ENCODE results near the gene AP4B1. TPM values are rescaled to one million over a fixed set of nuclear protein-coding genes. Genes with fewer than 3 reads are reported as not detected.

Gene AP4B1
- total RNA-seq, 2 experiments from 2014 or later: 35.7 to 40.2 TPM

- Mint-ChIP-seq H3K4me1 (ENCODE audit: low read depth) (peaks cover 70% of the 10 kb centered on the region), H3K27me3 (ENCODE audit: low read depth) (no peaks in the 10 kb centered on the region), H3K9me3 (no peaks in the 10 kb centered on the region), H3K36me3 (ENCODE audit: low read depth) (peaks cover 29% of the 10 kb centered on the region), H3K4me3 (no peak overlapping the region), H3K27ac (no peak overlapping the region)
- DNase-seq: no peak
- intact Hi-C loops (cut with micrococcal nuclease): loop anchor here (10.0 kb wide), 1 partner anchor 808 kb away; no protein-coding TSS in a partner anchor
- CTCF ChIA-PET: no interaction called here
Measured at GRCh38 chr1:113942527-113942926, 37.9 kb upstream of the AP4B1 start.

- intact Hi-C loops (cut with micrococcal nuclease): loop anchor here (10.0 kb wide), 1 partner anchor 806 kb away; no protein-coding TSS in a partner anchor
- no peak for DNase-seq
- Mint-ChIP-seq H3K27me3 (ENCODE audit: low read depth) (no peaks in the 10 kb centered on the region), H3K9me3 (no peaks in the 10 kb centered on the region), H3K27ac (peak overlapping the region; percentile 73), H3K36me3 (ENCODE audit: low read depth) (peaks cover 30% of the 10 kb centered on the region), H3K4me3 (no peak overlapping the region), H3K4me1 (ENCODE audit: low read depth) (peaks cover 67% of the 10 kb centered on the region)
- CTCF ChIA-PET: interaction anchor here (2.6 to 3.1 kb wide), 3 partner anchors 8 to 15 kb away, joined by 9 to 12 read pairs (median 9); no protein-coding TSS in a partner anchor
Measured at GRCh38 chr1:113941245-113941559, 36.6 kb upstream of the AP4B1 start.

DNA sequence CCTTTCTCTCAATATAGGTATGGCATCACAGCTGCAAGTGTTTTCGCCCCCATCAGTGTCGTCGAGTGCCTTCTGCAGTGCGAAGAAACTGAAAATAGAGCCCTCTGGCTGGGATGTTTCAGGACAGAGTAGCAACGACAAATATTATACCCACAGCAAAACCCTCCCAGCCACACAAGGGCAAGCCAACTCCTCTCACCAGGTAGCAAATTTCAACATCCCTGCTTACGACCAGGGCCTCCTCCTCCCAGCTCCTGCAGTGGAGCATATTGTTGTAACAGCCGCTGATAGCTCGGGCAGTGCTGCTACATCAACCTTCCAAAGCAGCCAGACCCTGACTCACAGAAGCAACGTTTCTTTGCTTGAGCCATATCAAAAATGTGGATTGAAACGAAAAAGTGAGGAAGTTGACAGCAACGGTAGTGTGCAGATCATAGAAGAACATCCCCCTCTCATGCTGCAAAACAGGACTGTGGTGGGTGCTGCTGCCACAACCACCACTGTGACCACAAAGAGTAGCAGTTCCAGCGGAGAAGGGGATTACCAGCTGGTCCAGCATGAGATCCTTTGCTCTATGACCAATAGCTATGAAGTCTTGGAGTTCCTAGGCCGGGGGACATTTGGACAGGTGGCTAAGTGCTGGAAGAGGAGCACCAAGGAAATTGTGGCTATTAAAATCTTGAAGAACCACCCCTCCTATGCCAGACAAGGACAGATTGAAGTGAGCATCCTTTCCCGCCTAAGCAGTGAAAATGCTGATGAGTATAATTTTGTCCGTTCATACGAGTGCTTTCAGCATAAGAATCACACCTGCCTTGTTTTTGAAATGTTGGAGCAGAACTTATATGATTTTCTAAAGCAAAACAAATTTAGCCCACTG is 36.0 kb upstream of the AP4B1 start:
- CTCF ChIA-PET: interaction anchor here (1.0 to 3.1 kb wide), 5 partner anchors 8 to 15 kb away, joined by 4 to 12 read pairs (median 9); no protein-coding TSS in a partner anchor
- Mint-ChIP-seq H3K4me1 (ENCODE audit: low read depth) (peaks cover 67% of the 10 kb centered on the region), H3K4me3 (peak overlapping the region; percentile 69), H3K9me3 (no peaks in the 10 kb centered on the region), H3K27ac (peak overlapping the region; percentile 73), H3K36me3 (ENCODE audit: low read depth) (peaks cover 30% of the 10 kb centered on the region), H3K27me3 (ENCODE audit: low read depth) (no peaks in the 10 kb centered on the region)
- peak; percentile 70 for DNase-seq
- intact Hi-C loops (cut with micrococcal nuclease): loop anchor here (1.0 to 10.0 kb wide), 2 partner anchors 10 to 806 kb away; no protein-coding TSS in a partner anchor

DNA sequence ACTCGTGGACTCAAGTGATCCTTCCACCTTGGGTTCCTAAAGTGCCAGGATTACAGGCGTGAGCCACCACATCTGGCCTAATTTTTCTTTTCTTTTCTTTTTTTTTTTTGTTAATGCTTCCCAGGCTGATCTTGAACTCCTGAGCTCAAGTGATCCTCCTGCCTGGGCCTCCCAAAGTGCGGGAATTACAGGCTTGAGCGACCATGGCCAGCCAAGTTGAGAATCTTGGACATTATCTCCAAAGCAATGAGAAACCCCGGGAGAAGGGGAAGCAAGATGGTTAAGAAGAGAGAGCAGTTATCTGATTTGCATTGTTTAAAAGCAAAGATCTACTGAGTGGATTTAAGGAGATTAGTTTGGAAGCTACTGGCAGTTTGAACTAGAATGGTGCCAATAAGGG is 33.6 kb upstream of the AP4B1 start:
- no peaks in the 10 kb centered on the region for H3K27me3 Mint-ChIP-seq (ENCODE audit: low read depth)
- no peak overlapping the region for H3K27ac Mint-ChIP-seq
- H3K9me3 Mint-ChIP-seq: no peaks in the 10 kb centered on the region
- intact Hi-C loops (cut with micrococcal nuclease): loop anchor here (10.0 kb wide), 3 partner anchors 1157 to 1313 kb away; partner anchors contain the start of gene RHOC
- CTCF ChIA-PET: interaction anchor here (0.6 to 1.0 kb wide), 2 partner anchors 12 to 39 kb away, joined by 3 to 5 read pairs; no protein-coding TSS in a partner anchor
- H3K4me3 Mint-ChIP-seq: no peak overlapping the region
- DNase-seq: no peak
- peaks cover 32% of the 10 kb centered on the region for H3K36me3 Mint-ChIP-seq (ENCODE audit: low read depth)
- H3K4me1 Mint-ChIP-seq (ENCODE audit: low read depth): peaks cover 75% of the 10 kb centered on the region

- Mint-ChIP-seq H3K4me3 (no peak overlapping the region), H3K4me1 (ENCODE audit: low read depth) (peaks cover 80% of the 10 kb centered on the region), H3K27me3 (ENCODE audit: low read depth) (no peaks in the 10 kb centered on the region), H3K27ac (peak overlapping the region; percentile 22), H3K36me3 (ENCODE audit: low read depth) (peaks cover 28% of the 10 kb centered on the region), H3K9me3 (no peaks in the 10 kb centered on the region)
- intact Hi-C loops (cut with micrococcal nuclease): loop anchor here (10.0 kb wide), 3 partner anchors 1158 to 1312 kb away; partner anchors contain the start of gene RHOC
- CTCF ChIA-PET: interaction anchor here (0.7 kb wide), 1 partner anchor 37 kb away, joined by 8 read pairs; no protein-coding TSS in a partner anchor
- no peak for DNase-seq
Measured at GRCh38 chr1:113937146-113937545, 32.5 kb upstream of the AP4B1 start.

DNA sequence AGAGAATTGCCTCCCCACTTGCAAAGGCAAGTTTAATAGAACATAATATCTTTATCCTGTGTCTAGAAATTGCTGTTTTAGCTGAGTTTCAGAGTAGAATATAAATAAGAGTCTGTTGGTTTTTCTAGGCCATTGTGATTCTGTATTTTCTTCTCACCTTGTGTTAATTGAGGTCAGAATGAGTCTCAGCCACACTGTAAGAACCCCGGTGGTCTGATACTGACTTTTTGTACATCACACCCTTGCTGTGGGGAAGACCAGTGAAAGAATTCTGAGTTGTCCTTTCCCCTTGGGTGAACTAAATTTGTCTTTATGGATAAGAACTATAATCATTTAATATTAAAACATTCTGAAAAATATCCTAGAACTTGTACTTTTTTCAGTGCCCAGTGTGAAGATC is 31.4 kb upstream of the AP4B1 start:
- H3K27ac Mint-ChIP-seq: no peak overlapping the region
- no peaks in the 10 kb centered on the region for H3K9me3 Mint-ChIP-seq
- H3K36me3 Mint-ChIP-seq (ENCODE audit: low read depth): peaks cover 23% of the 10 kb centered on the region
- H3K4me3 Mint-ChIP-seq: no peak overlapping the region
- H3K4me1 Mint-ChIP-seq (ENCODE audit: low read depth): peaks cover 84% of the 10 kb centered on the region
- intact Hi-C loops (cut with micrococcal nuclease): loop anchor here (10.0 kb wide), 3 partner anchors 1159 to 1311 kb away; partner anchors contain the start of gene RHOC
- CTCF ChIA-PET: interaction anchor here (0.9 to 1.1 kb wide), 2 partner anchors 11 to 23 kb away, joined by 3 to 5 read pairs; no protein-coding TSS in a partner anchor
- H3K27me3 Mint-ChIP-seq (ENCODE audit: low read depth): no peaks in the 10 kb centered on the region
- DNase-seq: no peak

GRCh38 chr1:113935176-113935575 is 30.6 kb upstream of the AP4B1 start:
- no peak overlapping the region for H3K4me3 Mint-ChIP-seq
- no peak overlapping the region for H3K27ac Mint-ChIP-seq
- H3K9me3 Mint-ChIP-seq: no peaks in the 10 kb centered on the region
- no peaks in the 10 kb centered on the region for H3K27me3 Mint-ChIP-seq (ENCODE audit: low read depth)
- DNase-seq: no peak
- H3K4me1 Mint-ChIP-seq (ENCODE audit: low read depth): peaks cover 79% of the 10 kb centered on the region
- intact Hi-C loops (cut with micrococcal nuclease): loop anchor here (10.0 kb wide), 3 partner anchors 1160 to 1310 kb away; partner anchors contain the start of gene RHOC
- peaks cover 15% of the 10 kb centered on the region for H3K36me3 Mint-ChIP-seq (ENCODE audit: low read depth)
- CTCF ChIA-PET: interaction anchor here (0.6 to 0.9 kb wide), 3 partner anchors 23 to 1269 kb away, joined by 3 to 4 read pairs (median 3); no protein-coding TSS in a partner anchor

- Mint-ChIP-seq H3K27ac (peak overlapping the region; percentile 98), H3K4me3 (no peak overlapping the region), H3K9me3 (no peaks in the 10 kb centered on the region), H3K27me3 (ENCODE audit: low read depth) (no peaks in the 10 kb centered on the region), H3K36me3 (ENCODE audit: low read depth) (peaks cover 13% of the 10 kb centered on the region), H3K4me1 (ENCODE audit: low read depth) (peaks cover 73% of the 10 kb centered on the region)
- CTCF ChIA-PET: interaction anchor here (0.6 to 0.7 kb wide), 2 partner anchors 83 to 1269 kb away, joined by 3 to 4 read pairs; no protein-coding TSS in a partner anchor
- DNase-seq: no peak
- intact Hi-C loops (cut with micrococcal nuclease): loop anchor here (5.0 to 10.0 kb wide), 5 partner anchors 578 to 1310 kb away; partner anchors contain the start of genes RHOC and TRIM33
Measured at GRCh38 chr1:113934511-113935055, 30.0 kb upstream of the AP4B1 start.

DNA sequence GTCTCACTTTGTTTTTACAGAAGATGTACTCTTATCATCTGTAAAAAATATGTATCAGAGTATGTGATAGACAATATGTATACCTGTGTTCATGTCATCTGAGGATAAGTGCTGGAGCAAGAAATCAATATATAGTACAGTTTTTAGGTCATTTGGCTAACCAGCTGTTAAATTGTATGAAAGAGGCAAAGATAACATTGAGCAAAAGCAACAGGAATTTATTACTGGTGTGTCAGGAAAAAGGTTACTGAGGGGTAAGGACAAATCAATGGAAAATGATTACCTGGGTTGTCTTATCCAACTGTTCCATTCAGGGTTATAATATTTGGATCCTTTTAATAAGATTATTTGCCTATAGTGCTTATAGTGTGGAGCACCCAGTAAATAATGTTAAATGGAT is 29.4 kb upstream of the AP4B1 start:
- DNase-seq: no peak
- H3K27me3 Mint-ChIP-seq (ENCODE audit: low read depth): no peaks in the 10 kb centered on the region
- H3K4me1 Mint-ChIP-seq (ENCODE audit: low read depth): peaks cover 67% of the 10 kb centered on the region
- peak overlapping the region; percentile 98 for H3K27ac Mint-ChIP-seq
- intact Hi-C loops (cut with micrococcal nuclease): loop anchor here (5.0 to 10.0 kb wide), 5 partner anchors 578 to 1309 kb away; partner anchors contain the start of genes RHOC and TRIM33
- peak overlapping the region; percentile 65 for H3K4me3 Mint-ChIP-seq
- peaks cover 13% of the 10 kb centered on the region for H3K36me3 Mint-ChIP-seq (ENCODE audit: low read depth)
- CTCF ChIA-PET: interaction anchor here (1.1 to 1.3 kb wide), 3 partner anchors 15 to 98 kb away, joined by 3 to 5 read pairs (median 4); no protein-coding TSS in a partner anchor
- H3K9me3 Mint-ChIP-seq: no peaks in the 10 kb centered on the region

DNA sequence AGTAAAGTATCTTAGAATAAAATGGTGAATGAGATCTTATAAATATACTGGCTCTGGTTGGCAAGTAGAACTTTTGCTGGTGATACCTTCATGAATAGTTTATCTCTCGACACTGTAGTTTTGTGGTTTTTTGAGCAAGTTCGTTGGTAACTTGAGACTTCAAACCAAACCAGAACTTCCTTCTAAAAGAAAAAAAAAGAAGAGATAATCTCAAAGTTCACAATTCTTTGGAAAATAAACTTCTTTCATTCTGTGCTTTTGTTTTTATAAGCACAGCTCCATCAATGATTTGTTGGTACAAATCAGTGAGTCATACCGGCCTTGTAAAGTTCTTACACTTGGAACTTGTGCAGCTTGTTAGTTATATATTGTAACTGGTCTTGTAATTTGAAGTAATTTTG is 26.9 kb upstream of the AP4B1 start:
- Mint-ChIP-seq H3K27me3 (ENCODE audit: low read depth) (no peaks in the 10 kb centered on the region), H3K9me3 (no peaks in the 10 kb centered on the region), H3K4me3 (peak overlapping the region; percentile 89), H3K36me3 (ENCODE audit: low read depth) (peaks cover 10% of the 10 kb centered on the region), H3K4me1 (ENCODE audit: low read depth) (peaks cover 57% of the 10 kb centered on the region), H3K27ac (peak overlapping the region; percentile 98)
- DNase-seq: no peak
- intact Hi-C loops (cut with micrococcal nuclease): loop anchor here (2.0 to 10.0 kb wide), 7 partner anchors 581 to 1307 kb away; partner anchors contain the start of genes LRIG2, RHOC, SLC16A1 and TRIM33
- CTCF ChIA-PET: interaction anchor here (0.8 to 5.5 kb wide), 11 partner anchors 9 to 96 kb away, joined by 3 to 53 read pairs (median 5); partner anchors contain the start of genes AP4B1, DCLRE1B and OLFML3

DNA sequence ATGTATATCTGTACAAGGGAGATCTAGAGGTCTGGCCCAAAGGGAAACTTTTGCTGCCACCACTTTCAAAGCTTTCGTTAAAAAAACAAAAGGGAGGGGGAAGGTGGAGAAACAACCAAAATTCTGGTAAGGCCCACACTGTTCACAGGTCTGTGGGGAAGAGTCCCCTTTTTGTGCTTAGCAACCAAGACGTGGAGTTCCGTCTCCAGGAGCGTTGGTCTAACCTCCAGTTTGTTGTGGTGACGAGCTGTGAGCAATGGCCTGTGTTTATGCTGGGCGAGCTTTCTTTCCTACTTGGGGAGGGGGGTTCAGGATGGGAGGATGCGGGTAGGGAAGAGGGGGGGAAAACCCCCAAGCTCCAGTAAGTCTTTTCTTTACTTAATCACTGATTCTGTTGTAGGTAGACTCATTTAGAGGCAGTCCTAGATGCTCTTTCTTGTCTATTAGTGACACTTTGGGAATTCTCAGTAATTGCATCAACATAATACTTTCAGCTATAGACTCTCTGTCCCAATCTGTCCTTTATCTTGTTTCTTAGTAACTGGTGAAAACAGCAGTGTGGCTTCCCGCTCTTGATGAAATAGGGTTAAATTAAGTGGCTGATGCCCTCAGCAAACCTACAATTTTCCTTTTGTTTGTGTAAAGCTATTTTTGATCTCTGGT is 26.0 kb upstream of the AP4B1 start:
- CTCF ChIA-PET: interaction anchor here (0.8 to 5.5 kb wide), 13 partner anchors 10 to 815 kb away, joined by 3 to 53 read pairs (median 4); partner anchors contain the start of genes AP4B1, DCLRE1B and OLFML3
- Mint-ChIP-seq H3K27me3 (ENCODE audit: low read depth) (no peaks in the 10 kb centered on the region), H3K36me3 (ENCODE audit: low read depth) (peaks cover 10% of the 10 kb centered on the region)

More for the DNA sequence above, 26.0 kb upstream of the AP4B1 start:
- Mint-ChIP-seq H3K9me3 (no peaks in the 10 kb centered on the region), H3K4me1 (ENCODE audit: low read depth) (peaks cover 51% of the 10 kb centered on the region), H3K4me3 (peak overlapping the region; percentile 89), H3K27ac (peak overlapping the region; percentile 98)
- DNase-seq: peak; percentile 89
- intact Hi-C loops (cut with micrococcal nuclease): loop anchor here (1.0 to 10.0 kb wide), 15 partner anchors 10 to 1306 kb away; partner anchors contain the start of genes CSDE1, LRIG2, MAGI3 and PHTF1
